K562 (cell line): ENCODE measurements around the gene SRSF9. TPM values are rescaled to one million over a fixed set of nuclear protein-coding genes. Genes with fewer than 3 reads are reported as not detected.

Experiments used
- ASH1L ChIP-seq: fragments of 450-650 bp; IDR thresholded peaks from 2 replicates; pipeline ENCODE4 v1.6.1; 2018; ENCODE audit warnings: borderline replicate concordance, mild to moderate bottlenecking, low read depth; ENCODE audit not compliant: partially characterized antibody
- ATF4 ChIP-seq: fragments of 450-650 bp; formaldehyde crosslinking; IDR thresholded peaks from 2 replicates; pipeline ENCODE4 v1.4.0; 2022; ENCODE audit warnings: mild to moderate bottlenecking, moderate library complexity
- CBX2 ChIP-seq: fragments of 200-600 bp; sonication (generic); IDR thresholded peaks from one replicate; pipeline ENCODE4 v1.6.1; 2012; ENCODE audit warnings: mild to moderate bottlenecking, low read length, inconsistent platforms; ENCODE audit not compliant: insufficient read depth, poor library complexity, severe bottlenecking
- CTCFL ChIP-seq: IDR thresholded peaks from 2 replicates; pipeline ENCODE4 v1.6.1; 2011; ENCODE audit warnings: borderline replicate concordance, low read depth, mild to moderate bottlenecking, moderate library complexity, low read length; ENCODE audit not compliant: insufficient read depth, poor library complexity, severe bottlenecking
- E4F1 ChIP-seq: fragments of 250-450 bp; sonication (Bioruptor Pico); IDR thresholded peaks from 2 replicates; pipeline ENCODE4 v1.5.0; 2021; ENCODE audit warnings: mild to moderate bottlenecking, borderline replicate concordance
- ELF2 ChIP-seq: fragments of 250-450 bp; sonication (Bioruptor Pico); IDR thresholded peaks from 2 replicates; pipeline ENCODE4 v1.5.0; 2021; ENCODE audit warnings: mild to moderate bottlenecking
- ELF4 ChIP-seq: fragments of 450-650 bp; formaldehyde crosslinking; IDR thresholded peaks from 2 replicates; pipeline ENCODE4 v1.4.0; 2022; ENCODE audit warnings: missing genetic modification characterization
- GATA2 ChIP-seq: sonication (generic); formaldehyde crosslinking; IDR thresholded peaks from 2 replicates; pipeline ENCODE4 v1.4.0; 2020; ENCODE audit warnings: mild to moderate bottlenecking, missing genetic modification reagents
- POLR2A ChIP-seq: fragments of 450-650 bp; conservative IDR thresholded peaks from 2 replicates; pipeline ENCODE4 v1.6.1; 2016
- PPARD ChIP-seq: fragments of 250-450 bp; sonication (Bioruptor Pico); IDR thresholded peaks from 2 replicates; pipeline ENCODE4 v1.8.0; 2022; ENCODE audit warnings: inconsistent platforms, mild to moderate bottlenecking, moderate library complexity
- PRMT5 ChIP-seq: sonication (generic); formaldehyde crosslinking; IDR thresholded peaks from 2 replicates; pipeline ENCODE4 v1.5.0; 2020; ENCODE audit warnings: missing genetic modification reagents
- RBM14 ChIP-seq: fragments of 200-400 bp; formaldehyde crosslinking; IDR thresholded peaks from 2 replicates; pipeline ENCODE4 v1.6.1; 2018; ENCODE audit warnings: low read depth, mild to moderate bottlenecking, low read length, moderate library complexity, borderline replicate concordance; ENCODE audit not compliant: insufficient read depth
- ZNF217 ChIP-seq: sonication (generic); formaldehyde crosslinking; IDR thresholded peaks from 2 replicates; pipeline ENCODE4 v1.8.0; 2022; ENCODE audit warnings: mild to moderate bottlenecking, missing genetic modification reagents
- ZNF311 ChIP-seq: fragments of 250-450 bp; sonication (Bioruptor Pico); IDR thresholded peaks from 2 replicates; pipeline ENCODE4 v1.4.0; 2020; ENCODE audit warnings: mild to moderate bottlenecking, moderate library complexity
- ZNF444 ChIP-seq: fragments of 250-450 bp; sonication (Bioruptor Pico); IDR thresholded peaks from 2 replicates; pipeline ENCODE4 v1.4.0; 2020; ENCODE audit warnings: mild to moderate bottlenecking, moderate library complexity
- ZNF740 ChIP-seq, 3 experiments: fragments of 200-800 bp in 1 of 3; sonication (Bioruptor generic) in 1 of 3; sonication (generic) in 1 of 3; formaldehyde crosslinking in 1 of 3; IDR thresholded peaks; 2 replicates each; pipeline versions ENCODE4 v1.6.1 to v1.8.0; 2016 to 2022; ENCODE audit warnings: mild to moderate bottlenecking in 2 of 3, missing compliant biosample characterization in 2 of 3, missing genetic modification characterization in 2 of 3, missing genetic modification reagents in 1 of 3
- ZNF76 ChIP-seq: fragments of 250-450 bp; sonication (Bioruptor Pico); IDR thresholded peaks from 2 replicates; pipeline ENCODE4 v1.4.0; 2020; ENCODE audit warnings: mild to moderate bottlenecking, moderate library complexity, borderline replicate concordance
- ZZZ3 ChIP-seq: fragments of 450-650 bp; IDR thresholded peaks from 2 replicates; pipeline ENCODE4 v1.6.1; 2016; ENCODE audit warnings: antibody characterized with exemption, mild to moderate bottlenecking, moderate library complexity
- polyA plus RNA-seq, 8 experiments: library from polyadenylated mRNA; depleted of rRNA in 4 of 8; stranded (reverse) in 5 of 8; unstranded in 3 of 8; fragments of >200 nt; fragmentation: Nextera tagmentation in 2 of 8; fragmentation: Illumina TruSeq in 1 of 8; extraction: Ambion mirVana in 2 of 8; extraction: Trizol in 1 of 8; gene quantifications; 2 replicates each; pipeline versions ENCODE4 v1.2.1 to v1.2.3, GENCODE V29; 2011 to 2014; ENCODE audit warnings: inconsistent platforms in 1 of 8, missing spikeins in 1 of 8
- total RNA-seq, 7 experiments: library from RNA; depleted of rRNA in 6 of 7; stranded (reverse); fragments of >200 nt in 6 of 7; fragmentation: Illumina TruSeq in 2 of 7; extraction: Trizol in 2 of 7; gene quantifications; 2 replicates each; pipeline versions ENCODE4 v1.2.1 to v1.2.3, GENCODE V29; 2011 to 2021; ENCODE audit warnings: low replicate concordance in 1 of 7
- TF ChIP-seq, protein P1 (sequence below): IDR thresholded peaks from 3 replicates; pipeline ENCODE4 v1.6.1; 2011; ENCODE audit warnings: borderline replicate concordance, mild to moderate bottlenecking; ENCODE audit not compliant: insufficient read length, insufficient read depth

SRSF9 gene
- total and polyA plus RNA-seq, 9 of the 15 experiments (the other 6 are each of a cell fraction or from before 2014, with no cell fraction given): 40.3 to 291 (median 230) TPM

DNA sequence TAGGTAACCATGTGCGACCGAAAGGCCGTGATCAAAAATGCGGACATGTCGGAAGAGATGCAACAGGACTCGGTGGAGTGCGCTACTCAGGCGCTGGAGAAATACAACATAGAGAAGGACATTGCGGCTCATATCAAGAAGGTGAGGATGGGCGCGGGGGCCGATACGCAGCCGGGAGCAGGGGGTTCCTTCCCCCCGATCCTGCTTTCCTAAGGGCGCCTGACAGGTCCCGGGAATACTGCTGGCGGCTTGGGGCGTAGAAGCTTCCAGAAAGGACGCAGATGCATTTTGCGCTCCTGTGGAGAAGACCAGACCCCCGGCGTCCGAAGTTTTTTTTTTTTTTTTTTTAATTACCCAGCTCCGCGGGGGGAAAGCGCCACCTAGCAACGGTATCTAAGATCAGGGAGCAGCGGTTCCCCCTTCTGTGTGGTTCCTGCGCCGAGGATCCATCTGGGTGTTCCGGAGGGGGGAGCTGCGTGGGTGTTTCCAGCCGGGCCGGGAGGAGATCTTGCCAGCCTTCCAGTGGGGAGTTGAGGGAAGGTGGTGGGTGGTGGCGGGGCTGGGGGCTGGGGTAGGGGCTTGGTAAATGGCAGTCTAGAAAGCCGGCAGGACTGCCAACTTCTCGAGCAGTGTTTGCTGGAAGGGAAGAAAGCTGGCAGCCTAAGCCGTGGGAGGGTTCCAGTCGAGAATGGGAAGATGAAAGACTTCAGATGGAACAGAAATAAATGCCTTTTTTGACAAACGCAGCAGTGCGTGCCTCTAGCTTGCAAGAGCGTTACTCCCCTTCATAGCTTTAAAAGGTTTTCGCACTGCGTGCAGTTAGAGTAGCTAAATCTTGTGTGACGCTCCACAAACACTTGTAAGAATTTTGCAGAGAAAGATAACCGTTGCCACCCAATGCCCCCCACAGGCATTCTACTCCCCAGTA, 27.1 kb upstream of the SRSF9 start (continued):
- TF ChIP-seq ZNF444 (CRISPR knock-in tag) (no peak), ELF2 (no peak), CTCFL (peak; percentile 25), ZNF217 (CRISPR knock-in tag) (no peak), CBX2 (no peak), RBM14 (no peak), E4F1 (CRISPR knock-in tag) (no peak), ZNF311 (CRISPR knock-in tag) (no peak), ZNF76 (CRISPR knock-in tag) (no peak), GATA2 (CRISPR knock-in tag) (peak; percentile 78), PPARD (CRISPR knock-in tag) (no peak), ASH1L (no peak), PRMT5 (no peak), ZNF740 (CRISPR knock-in tag; IDR thresholded peaks at IDR 0.05) (no peak), ZNF740 (tag; IDR thresholded peaks at IDR 0.05) (peak in 1 of 2 experiments; percentile 43; a peak in 1 of 4 replicates), POLR2A (no peak), ELF4 (CRISPR knock-in tag) (no peak), ATF4 (no peak), ZZZ3 (no peak)
- TF ChIP-seq, protein P1, sequence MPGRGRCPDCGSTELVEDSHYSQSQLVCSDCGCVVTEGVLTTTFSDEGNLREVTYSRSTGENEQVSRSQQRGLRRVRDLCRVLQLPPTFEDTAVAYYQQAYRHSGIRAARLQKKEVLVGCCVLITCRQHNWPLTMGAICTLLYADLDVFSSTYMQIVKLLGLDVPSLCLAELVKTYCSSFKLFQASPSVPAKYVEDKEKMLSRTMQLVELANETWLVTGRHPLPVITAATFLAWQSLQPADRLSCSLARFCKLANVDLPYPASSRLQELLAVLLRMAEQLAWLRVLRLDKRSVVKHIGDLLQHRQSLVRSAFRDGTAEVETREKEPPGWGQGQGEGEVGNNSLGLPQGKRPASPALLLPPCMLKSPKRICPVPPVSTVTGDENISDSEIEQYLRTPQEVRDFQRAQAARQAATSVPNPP: no peak
